ENCODE data around the gene SMAD7.

Gene SMAD7

GRCh38 chr18:48913201-48913600, 37.6 kb downstream of the SMAD7 start:
- no peak for DNase-seq

- no peak for DNase-seq
Measured at GRCh38 chr18:48910972-48911545, 39.7 kb downstream of the SMAD7 start.

DNA sequence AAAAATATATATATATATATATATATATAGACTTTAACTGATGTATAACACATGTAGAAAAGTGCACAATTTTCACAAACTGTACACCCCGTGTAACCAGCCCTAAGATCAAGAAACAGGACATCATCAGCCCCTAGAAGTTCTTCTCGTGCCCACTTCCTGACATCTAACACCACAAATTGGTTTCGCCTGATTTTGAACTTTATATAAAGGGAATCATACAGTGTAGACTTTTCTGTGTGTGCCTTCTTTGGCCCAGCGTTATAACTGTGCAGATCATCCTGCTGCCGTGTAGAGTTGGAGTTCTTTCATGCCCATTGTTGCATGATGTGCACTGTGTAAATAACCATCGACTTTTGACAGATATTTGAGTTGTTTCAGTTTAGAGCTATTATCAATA, 41.0 kb downstream of the SMAD7 start:
- DNase-seq = no peak

DNA sequence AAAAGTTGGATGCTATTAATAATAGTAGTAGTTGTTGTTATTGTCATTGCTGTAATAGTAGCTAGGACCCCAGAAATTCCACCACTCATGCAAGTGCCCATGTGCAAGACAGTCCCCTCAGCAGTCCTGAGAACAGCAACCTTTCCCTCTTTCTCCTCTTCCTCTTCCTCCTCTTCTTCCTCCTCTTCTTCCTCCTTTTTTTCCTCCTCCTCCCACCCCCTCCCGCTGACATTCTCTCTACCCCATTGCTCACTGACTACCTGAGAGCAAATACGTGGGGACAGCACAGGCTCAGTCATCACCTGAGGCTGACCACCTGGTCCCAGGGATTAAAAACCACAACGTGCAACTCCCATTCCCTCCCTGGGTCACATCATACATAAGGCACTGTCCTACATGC, 41.8 kb downstream of the SMAD7 start:
- no peak for DNase-seq

DNA sequence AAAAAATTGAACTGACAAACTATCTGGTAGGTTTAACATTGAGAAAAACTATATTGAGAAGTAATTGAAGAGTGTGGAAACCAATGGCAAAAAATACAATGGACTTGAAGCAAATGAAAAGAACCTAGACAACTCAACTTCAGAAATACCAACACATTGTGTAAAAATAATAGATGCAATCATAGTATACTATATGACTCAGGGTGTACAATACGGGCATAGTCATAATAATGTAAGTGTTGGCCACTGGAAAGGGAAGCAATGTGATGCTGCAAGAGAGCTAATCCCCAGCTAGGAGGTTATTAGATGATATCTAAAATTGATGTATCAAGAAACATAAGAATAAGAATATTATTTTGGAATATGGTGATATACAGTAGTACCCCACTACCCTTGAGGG, 45.3 kb downstream of the SMAD7 start:
- no peak for DNase-seq

DNA sequence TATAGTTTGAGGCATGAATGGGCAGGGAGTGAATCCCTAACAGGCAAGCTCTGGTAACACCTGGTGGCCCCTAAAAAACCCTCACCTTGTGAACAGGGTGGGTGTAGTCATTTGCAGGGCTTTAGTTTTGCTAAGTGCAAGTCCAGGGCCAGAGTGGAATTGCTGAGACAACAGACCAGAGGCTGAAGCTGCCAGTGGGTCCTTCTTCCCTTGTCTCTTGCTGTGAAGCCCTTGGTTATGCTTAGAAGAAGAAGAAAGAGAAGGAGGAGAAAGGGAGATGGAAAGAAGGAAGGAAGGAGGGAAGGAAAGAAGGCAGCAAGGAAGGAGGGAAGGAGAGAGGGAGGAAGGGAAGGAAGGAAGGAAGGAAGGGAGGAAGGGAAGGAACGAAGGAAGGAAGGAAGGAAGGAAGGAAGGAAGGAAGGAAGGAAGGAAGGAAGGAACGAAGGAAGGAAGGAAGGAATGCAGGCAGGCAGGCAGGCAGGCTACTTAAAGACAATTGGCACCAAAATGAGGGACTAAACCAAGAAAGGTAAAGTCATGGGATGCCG, 45.8 kb downstream of the SMAD7 start:
- no peak for DNase-seq

DNA sequence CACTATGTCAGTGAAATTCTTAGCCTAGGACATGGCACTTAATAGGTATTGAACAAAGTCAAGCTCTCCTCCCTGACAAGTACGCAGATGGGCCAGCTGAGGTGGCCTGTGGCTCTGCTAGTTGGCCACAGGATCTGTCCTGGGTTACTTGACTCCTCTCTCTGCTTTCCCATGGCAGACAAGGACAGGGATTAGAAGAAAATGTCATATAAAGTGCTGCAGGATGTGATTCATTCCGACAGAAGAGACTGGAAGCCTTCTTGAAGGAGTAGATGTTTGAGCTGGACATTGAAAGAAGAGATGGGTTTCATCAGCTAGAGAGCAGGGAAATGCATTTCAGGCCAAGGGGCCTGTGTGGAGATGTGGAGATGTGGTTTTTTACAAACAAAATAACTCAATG, 46.7 kb downstream of the SMAD7 start:
- no peak for DNase-seq

GRCh38 chr18:48902856-48903601, 47.7 kb downstream of the SMAD7 start:
- DNase-seq = no peak

- DNase-seq = peak; percentile 82
Measured at GRCh38 chr18:48902023-48902855, 48.5 kb downstream of the SMAD7 start.

- no peak for DNase-seq
Measured at GRCh38 chr18:48901145-48902022, 49.4 kb downstream of the SMAD7 start.

- DNase-seq = no peak
Measured at GRCh38 chr18:48900469-48900868, 50.3 kb downstream of the SMAD7 start.

- no peak for DNase-seq
Measured at GRCh38 chr18:48899558-48900174, 51.1 kb downstream of the SMAD7 start.

- no peak for DNase-seq
Measured at GRCh38 chr18:48898521-48898920, 52.2 kb downstream of the SMAD7 start.

DNA sequence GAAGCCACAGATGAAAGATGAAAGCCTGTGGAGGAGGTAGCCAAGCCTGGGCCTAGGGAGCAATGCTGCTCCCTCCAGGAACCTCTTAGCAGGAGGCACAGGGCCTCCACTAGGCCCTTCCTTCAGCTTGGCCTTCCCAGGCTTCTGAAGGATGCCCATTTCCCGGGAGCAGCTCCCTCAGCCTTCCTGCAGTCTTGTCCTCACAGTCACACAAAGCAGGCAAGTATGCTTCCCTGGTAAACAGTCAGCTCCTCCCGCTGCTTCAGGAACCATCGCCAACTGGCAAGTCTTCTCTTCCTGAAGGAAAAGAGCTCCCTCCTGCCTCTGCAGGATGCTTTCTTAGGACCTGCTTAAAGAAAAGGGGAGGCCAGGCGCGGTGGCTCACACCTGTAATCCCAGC, 53.2 kb downstream of the SMAD7 start:
- DNase-seq = no peak

DNA sequence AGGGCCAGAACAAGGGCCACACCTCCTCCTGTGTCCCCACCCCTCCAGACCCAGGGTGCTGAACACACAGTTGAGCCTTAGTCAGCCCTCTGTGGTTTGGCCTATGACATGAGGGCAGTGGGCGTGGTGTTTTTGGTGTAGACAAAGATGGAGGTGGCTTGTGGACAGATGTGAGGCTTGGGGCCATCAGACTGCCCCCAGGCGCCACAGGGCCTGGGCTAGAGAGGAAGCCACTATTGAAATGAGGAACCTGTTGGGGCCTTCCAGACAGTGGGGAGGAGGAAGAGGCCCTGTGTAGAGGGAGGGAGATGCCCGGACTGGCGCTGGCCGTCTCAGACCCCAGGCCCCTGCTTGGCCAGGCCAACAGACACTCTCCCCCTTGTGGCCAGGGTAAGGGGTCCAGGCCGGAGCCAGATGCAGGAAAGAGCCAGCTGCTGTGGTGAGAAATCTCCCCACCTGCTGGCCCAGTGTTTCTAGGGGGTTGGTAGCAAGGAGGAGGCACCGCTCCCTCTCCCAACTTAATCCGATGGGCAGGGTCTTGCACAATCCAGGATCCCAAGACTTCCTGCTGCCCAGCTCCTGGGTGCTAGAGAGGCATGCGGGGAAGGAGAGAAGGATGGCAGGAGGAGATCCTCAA, 53.8 kb downstream of the SMAD7 start:
- DNase-seq = no peak

GRCh38 chr18:48896326-48896874, 54.4 kb downstream of the SMAD7 start:
- no peak for DNase-seq

- no peak for DNase-seq
Measured at GRCh38 chr18:48894799-48895346, 55.9 kb downstream of the SMAD7 start.

GRCh38 chr18:48893608-48894600, 56.9 kb downstream of the SMAD7 start:
- no peak for DNase-seq

- no peak for DNase-seq
Measured at GRCh38 chr18:48893061-48893607, 57.6 kb downstream of the SMAD7 start.

Data from SHP77 treated with DMSO at 0.1 percent for 48 hours (cell line).